ENCODE measurements around the gene MBD3L2B. TPM values are rescaled to one million over a fixed set of nuclear protein-coding genes. Genes with fewer than 3 reads are reported as not detected.

The MBD3L2B gene
- polyA plus RNA-seq, 1 of the 3 experiments (the other 2 are of a cell fraction), result not detected

DNA sequence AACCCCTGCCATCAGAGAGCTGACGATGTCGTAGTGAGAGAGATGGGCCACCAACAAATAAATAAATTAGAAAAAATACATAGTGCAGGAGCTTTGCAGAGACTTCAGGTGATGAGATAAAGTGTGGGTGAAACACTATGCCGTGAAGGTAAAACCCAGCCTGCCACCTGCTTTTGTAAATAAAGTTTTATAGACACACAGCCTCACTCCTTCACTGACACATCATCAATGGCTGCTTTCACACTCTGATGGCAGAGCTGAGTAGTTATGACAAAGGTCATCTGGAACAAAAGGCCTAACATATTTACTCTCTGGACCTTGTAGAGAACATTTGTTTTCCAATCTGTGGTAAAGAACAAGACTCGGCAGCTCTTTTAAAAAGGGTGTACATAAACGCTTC lies 45.0 kb downstream of the MBD3L2B start:
- 12% methylated on average over 5 of the region's 5 CpGs for WGBS (ENCODE audit: low lambda C conversion rate)
- Histone ChIP-seq H3K79me2 (ENCODE audit: insufficient read depth) (no peaks in the 10 kb centered on the region), H3K4me3 (ENCODE audit: low read depth in 2 of 2, low read length in 1 of 2) (no peak overlapping the region), H3K9ac (no peak overlapping the region), H4K20me1 (ENCODE audit: insufficient read depth) (no peaks in the 10 kb centered on the region), H3K4me1 (ENCODE audit: control insufficient read depth in 1 of 2, insufficient read depth in 2 of 2, low read depth in 1 of 2, low read length in 1 of 2) (no peaks in the 10 kb centered on the region), H3K4me2 (no peak overlapping the region), H3K9me3 (no peaks in the 10 kb centered on the region), H3K36me3 (replicated peaks in 1 of 2; ENCODE audit: control insufficient read depth in 1 of 2, insufficient read depth in 2 of 2, low read length in 1 of 2) (no peaks in the 10 kb centered on the region), H3K27ac (ENCODE audit: low read depth in 2 of 2, low read length in 1 of 2) (no peak overlapping the region), H2AFZ (ENCODE audit: low read depth) (no peak overlapping the region), H3K9me2 (no peaks in the 10 kb centered on the region), H3K27me3 (ENCODE audit: insufficient read depth) (peaks cover 29% of the 10 kb centered on the region), H3F3A (replicated peaks; ENCODE audit: insufficient read depth) (no peaks in the 10 kb centered on the region)
- ChIA-PET POLR2A (no interaction called here), CTCF (no interaction called here)
- DNase-seq, result no peak
- TF ChIP-seq, protein P1, sequence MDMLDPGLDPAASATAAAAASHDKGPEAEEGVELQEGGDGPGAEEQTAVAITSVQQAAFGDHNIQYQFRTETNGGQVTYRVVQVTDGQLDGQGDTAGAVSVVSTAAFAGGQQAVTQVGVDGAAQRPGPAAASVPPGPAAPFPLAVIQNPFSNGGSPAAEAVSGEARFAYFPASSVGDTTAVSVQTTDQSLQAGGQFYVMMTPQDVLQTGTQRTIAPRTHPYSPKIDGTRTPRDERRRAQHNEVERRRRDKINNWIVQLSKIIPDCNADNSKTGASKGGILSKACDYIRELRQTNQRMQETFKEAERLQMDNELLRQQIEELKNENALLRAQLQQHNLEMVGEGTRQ (IDR thresholded peaks at IDR 0.05; ENCODE audit: borderline replicate concordance, low read depth, low read length), result no peak
- TF ChIP-seq EP300 (IDR thresholded peaks at IDR 0.05; ENCODE audit: borderline replicate concordance in 1 of 2, low read depth in 1 of 2, low read length in 1 of 2), result no peak
- TF ChIP-seq, protein P2, sequence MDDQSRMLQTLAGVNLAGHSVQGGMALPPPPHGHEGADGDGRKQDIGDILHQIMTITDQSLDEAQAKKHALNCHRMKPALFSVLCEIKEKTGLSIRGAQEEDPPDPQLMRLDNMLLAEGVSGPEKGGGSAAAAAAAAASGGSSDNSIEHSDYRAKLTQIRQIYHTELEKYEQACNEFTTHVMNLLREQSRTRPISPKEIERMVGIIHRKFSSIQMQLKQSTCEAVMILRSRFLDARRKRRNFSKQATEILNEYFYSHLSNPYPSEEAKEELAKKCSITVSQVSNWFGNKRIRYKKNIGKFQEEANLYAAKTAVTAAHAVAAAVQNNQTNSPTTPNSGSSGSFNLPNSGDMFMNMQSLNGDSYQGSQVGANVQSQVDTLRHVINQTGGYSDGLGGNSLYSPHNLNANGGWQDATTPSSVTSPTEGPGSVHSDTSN (IDR thresholded peaks at IDR 0.05), result no peak
- TF ChIP-seq GABPA (IDR thresholded peaks at IDR 0.05; ENCODE audit: low read depth), result no peak
- TF ChIP-seq RFX5 (IDR thresholded peaks at IDR 0.05; ENCODE audit: low read length), result no peak
- TF ChIP-seq, protein P3, sequence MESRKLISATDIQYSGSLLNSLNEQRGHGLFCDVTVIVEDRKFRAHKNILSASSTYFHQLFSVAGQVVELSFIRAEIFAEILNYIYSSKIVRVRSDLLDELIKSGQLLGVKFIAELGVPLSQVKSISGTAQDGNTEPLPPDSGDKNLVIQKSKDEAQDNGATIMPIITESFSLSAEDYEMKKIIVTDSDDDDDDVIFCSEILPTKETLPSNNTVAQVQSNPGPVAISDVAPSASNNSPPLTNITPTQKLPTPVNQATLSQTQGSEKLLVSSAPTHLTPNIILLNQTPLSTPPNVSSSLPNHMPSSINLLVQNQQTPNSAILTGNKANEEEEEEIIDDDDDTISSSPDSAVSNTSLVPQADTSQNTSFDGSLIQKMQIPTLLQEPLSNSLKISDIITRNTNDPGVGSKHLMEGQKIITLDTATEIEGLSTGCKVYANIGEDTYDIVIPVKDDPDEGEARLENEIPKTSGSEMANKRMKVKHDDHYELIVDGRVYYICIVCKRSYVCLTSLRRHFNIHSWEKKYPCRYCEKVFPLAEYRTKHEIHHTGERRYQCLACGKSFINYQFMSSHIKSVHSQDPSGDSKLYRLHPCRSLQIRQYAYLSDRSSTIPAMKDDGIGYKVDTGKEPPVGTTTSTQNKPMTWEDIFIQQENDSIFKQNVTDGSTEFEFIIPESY (IDR thresholded peaks at IDR 0.05; ENCODE audit: borderline replicate concordance, low read depth), result no peak
- no peak for TF ChIP-seq MEF2A (IDR thresholded peaks at IDR 0.05; ENCODE audit: borderline replicate concordance, low read depth)
- no peak for TF ChIP-seq RXRA (IDR thresholded peaks at IDR 0.05; ENCODE audit: borderline replicate concordance, low read depth)
- TF ChIP-seq FOXM1 (IDR thresholded peaks at IDR 0.05; ENCODE audit: low read depth), result no peak
- TF ChIP-seq POLR2AphosphoS5 (IDR thresholded peaks at IDR 0.05; ENCODE audit: low read depth, low read length), result no peak
- TF ChIP-seq, protein P4, sequence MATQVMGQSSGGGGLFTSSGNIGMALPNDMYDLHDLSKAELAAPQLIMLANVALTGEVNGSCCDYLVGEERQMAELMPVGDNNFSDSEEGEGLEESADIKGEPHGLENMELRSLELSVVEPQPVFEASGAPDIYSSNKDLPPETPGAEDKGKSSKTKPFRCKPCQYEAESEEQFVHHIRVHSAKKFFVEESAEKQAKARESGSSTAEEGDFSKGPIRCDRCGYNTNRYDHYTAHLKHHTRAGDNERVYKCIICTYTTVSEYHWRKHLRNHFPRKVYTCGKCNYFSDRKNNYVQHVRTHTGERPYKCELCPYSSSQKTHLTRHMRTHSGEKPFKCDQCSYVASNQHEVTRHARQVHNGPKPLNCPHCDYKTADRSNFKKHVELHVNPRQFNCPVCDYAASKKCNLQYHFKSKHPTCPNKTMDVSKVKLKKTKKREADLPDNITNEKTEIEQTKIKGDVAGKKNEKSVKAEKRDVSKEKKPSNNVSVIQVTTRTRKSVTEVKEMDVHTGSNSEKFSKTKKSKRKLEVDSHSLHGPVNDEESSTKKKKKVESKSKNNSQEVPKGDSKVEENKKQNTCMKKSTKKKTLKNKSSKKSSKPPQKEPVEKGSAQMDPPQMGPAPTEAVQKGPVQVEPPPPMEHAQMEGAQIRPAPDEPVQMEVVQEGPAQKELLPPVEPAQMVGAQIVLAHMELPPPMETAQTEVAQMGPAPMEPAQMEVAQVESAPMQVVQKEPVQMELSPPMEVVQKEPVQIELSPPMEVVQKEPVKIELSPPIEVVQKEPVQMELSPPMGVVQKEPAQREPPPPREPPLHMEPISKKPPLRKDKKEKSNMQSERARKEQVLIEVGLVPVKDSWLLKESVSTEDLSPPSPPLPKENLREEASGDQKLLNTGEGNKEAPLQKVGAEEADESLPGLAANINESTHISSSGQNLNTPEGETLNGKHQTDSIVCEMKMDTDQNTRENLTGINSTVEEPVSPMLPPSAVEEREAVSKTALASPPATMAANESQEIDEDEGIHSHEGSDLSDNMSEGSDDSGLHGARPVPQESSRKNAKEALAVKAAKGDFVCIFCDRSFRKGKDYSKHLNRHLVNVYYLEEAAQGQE (IDR thresholded peaks at IDR 0.05; ENCODE audit: low read depth, low read length), result no peak
- TF ChIP-seq NFIC (IDR thresholded peaks at IDR 0.05; ENCODE audit: borderline replicate concordance), result no peak
- TF ChIP-seq FOXJ3 (CRISPR knock-in tag; IDR thresholded peaks at IDR 0.05), result no peak
- no peak for TF ChIP-seq ELF1 (IDR thresholded peaks at IDR 0.05)
- TF ChIP-seq, protein P5, sequence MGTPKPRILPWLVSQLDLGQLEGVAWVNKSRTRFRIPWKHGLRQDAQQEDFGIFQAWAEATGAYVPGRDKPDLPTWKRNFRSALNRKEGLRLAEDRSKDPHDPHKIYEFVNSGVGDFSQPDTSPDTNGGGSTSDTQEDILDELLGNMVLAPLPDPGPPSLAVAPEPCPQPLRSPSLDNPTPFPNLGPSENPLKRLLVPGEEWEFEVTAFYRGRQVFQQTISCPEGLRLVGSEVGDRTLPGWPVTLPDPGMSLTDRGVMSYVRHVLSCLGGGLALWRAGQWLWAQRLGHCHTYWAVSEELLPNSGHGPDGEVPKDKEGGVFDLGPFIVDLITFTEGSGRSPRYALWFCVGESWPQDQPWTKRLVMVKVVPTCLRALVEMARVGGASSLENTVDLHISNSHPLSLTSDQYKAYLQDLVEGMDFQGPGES (IDR thresholded peaks at IDR 0.05; ENCODE audit: low read depth, low read length), result no peak
- TF ChIP-seq NRF1 (IDR thresholded peaks at IDR 0.05; ENCODE audit: low read depth, low read length), result no peak
- no peak for TF ChIP-seq TEAD4 (IDR thresholded peaks at IDR 0.05; ENCODE audit: borderline replicate concordance, insufficient read depth)
- TF ChIP-seq, protein P6, sequence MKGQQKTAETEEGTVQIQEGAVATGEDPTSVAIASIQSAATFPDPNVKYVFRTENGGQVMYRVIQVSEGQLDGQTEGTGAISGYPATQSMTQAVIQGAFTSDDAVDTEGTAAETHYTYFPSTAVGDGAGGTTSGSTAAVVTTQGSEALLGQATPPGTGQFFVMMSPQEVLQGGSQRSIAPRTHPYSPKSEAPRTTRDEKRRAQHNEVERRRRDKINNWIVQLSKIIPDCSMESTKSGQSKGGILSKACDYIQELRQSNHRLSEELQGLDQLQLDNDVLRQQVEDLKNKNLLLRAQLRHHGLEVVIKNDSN (IDR thresholded peaks at IDR 0.05; ENCODE audit: borderline replicate concordance, low read depth), result no peak

Data from SK-N-SH (cell line).